Fibroblast of lung (primary cell): ENCODE results near the gene RRAS.

Experiments used
- CTCF ChIP-seq, 2 donors: IDR thresholded peaks in 1 of 2; conservative IDR thresholded peaks in 1 of 2; 1 replicate in 1 of 2; 2 replicates in 1 of 2; pipeline ENCODE4 v1.5.1; 2011 to 2012; ENCODE audit warnings: low read length in 2 of 2, control low read depth in 1 of 2, inconsistent platforms in 1 of 2, low read depth in 1 of 2, mild to moderate bottlenecking in 1 of 2
- EZH2 ChIP-seq: IDR thresholded peaks from 2 replicates; pipeline ENCODE4 v1.5.1; 2012; ENCODE audit warnings: low read length, control low read depth, mild to moderate bottlenecking; ENCODE audit errors: missing control alignments

- TF ChIP-seq CTCF (conservative IDR thresholded peaks at IDR 0.05 in 1 of 2, IDR thresholded peaks at IDR 0.05 in 1 of 2; ENCODE audit: low read depth in 1 of 2, low read length in 2 of 2), result no peak
- no peak for TF ChIP-seq EZH2
These were observed 37.1 kb downstream of the RRAS start for GRCh38 chr19:49602806-49603205.
